ENCODE results near the gene ENTPD1.

DNA sequence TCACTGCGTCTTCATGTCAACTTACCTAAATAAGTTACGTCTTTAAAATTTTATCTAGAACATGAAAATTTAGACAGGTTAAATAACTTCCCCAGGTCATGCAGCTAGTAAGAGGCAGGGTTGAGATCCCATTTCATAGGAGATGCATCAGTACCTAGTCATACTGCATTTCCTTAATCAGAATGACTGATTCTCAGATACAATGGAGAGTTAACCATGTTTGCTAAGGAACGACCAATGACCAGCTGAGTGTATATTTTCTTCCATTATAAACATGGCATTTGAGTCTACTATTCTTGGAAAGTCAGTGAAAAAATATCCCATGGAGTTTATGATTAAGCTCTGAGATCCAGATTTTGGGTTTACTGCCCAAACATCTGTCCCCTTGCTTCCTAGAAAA is 39.6 kb downstream of the ENTPD1 start:
- no peak for TF ChIP-seq POLR2A (IDR thresholded peaks at IDR 0.05; ENCODE audit: low read depth)
- TF ChIP-seq, protein P1, sequence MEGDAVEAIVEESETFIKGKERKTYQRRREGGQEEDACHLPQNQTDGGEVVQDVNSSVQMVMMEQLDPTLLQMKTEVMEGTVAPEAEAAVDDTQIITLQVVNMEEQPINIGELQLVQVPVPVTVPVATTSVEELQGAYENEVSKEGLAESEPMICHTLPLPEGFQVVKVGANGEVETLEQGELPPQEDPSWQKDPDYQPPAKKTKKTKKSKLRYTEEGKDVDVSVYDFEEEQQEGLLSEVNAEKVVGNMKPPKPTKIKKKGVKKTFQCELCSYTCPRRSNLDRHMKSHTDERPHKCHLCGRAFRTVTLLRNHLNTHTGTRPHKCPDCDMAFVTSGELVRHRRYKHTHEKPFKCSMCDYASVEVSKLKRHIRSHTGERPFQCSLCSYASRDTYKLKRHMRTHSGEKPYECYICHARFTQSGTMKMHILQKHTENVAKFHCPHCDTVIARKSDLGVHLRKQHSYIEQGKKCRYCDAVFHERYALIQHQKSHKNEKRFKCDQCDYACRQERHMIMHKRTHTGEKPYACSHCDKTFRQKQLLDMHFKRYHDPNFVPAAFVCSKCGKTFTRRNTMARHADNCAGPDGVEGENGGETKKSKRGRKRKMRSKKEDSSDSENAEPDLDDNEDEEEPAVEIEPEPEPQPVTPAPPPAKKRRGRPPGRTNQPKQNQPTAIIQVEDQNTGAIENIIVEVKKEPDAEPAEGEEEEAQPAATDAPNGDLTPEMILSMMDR (IDR thresholded peaks at IDR 0.05): no peak
- no peak for TF ChIP-seq EP300 (IDR thresholded peaks at IDR 0.05)
- no peak for TF ChIP-seq POLR2AphosphoS5 (IDR thresholded peaks at IDR 0.05)

All from esophagus muscularis mucosa (tissue), 4 donors.